GM23248 (cell line): ENCODE measurements around the gene NME4. TPM values are rescaled to one million over a fixed set of nuclear protein-coding genes. Genes with fewer than 3 reads are reported as not detected.
A peak's percentile ranks its signal among the peaks of the same experiment; 100 is the strongest.

Experiments used
- DNase-seq: peaks from one replicate; pipeline ENCODE4 v3.0.0-alpha.2; 2015
- H2AFZ ChIP-seq: fragments of 200-600 bp; sonication (generic); 2 replicates; pipeline ENCODE4 v1.6.1; 2016; ENCODE audit warnings: antibody characterized with exemption
- H3F3A ChIP-seq: fragments of 200-600 bp; sonication (generic); 2 replicates; pipeline ENCODE4 v1.6.1; 2016; ENCODE audit warnings: mild to moderate bottlenecking, antibody characterized with exemption, mixed run types; ENCODE audit not compliant: insufficient read depth
- H3K27ac ChIP-seq: fragments of 200-600 bp; sonication (generic); 2 replicates; pipeline ENCODE4 v1.5.1; 2016; ENCODE audit warnings: mild to moderate bottlenecking
- H3K27me3 ChIP-seq: fragments of 200-600 bp; sonication (generic); replicated peaks from 2 replicates; pipeline ENCODE4 v1.6.1; 2016; ENCODE audit warnings: mild to moderate bottlenecking; ENCODE audit not compliant: insufficient read depth
- H3K36me3 ChIP-seq: fragments of 200-600 bp; sonication (generic); 2 replicates; pipeline ENCODE4 v1.6.1; 2016; ENCODE audit warnings: low read depth, mild to moderate bottlenecking
- H3K4me1 ChIP-seq: fragments of 200-600 bp; sonication (generic); 2 replicates; pipeline ENCODE4 v1.6.1; 2016; ENCODE audit warnings: mild to moderate bottlenecking; ENCODE audit not compliant: insufficient read depth
- H3K4me2 ChIP-seq: fragments of 200-600 bp; sonication (generic); one replicate; pipeline ENCODE4 v1.6.1; 2016; ENCODE audit warnings: mild to moderate bottlenecking; ENCODE audit not compliant: unreplicated experiment
- H3K4me3 ChIP-seq: fragments of 200-600 bp; sonication (generic); 2 replicates; pipeline ENCODE4 v1.5.1; 2016; ENCODE audit warnings: mild to moderate bottlenecking
- H3K79me2 ChIP-seq: fragments of 200-600 bp; sonication (generic); 2 replicates; pipeline ENCODE4 v1.6.1; 2016; ENCODE audit warnings: mild to moderate bottlenecking; ENCODE audit not compliant: insufficient read depth
- H3K9ac ChIP-seq: fragments of 200-600 bp; sonication (generic); 2 replicates; pipeline ENCODE4 v1.6.1; 2016; ENCODE audit warnings: mild to moderate bottlenecking
- H3K9me2 ChIP-seq: fragments of 200-600 bp; sonication (generic); 2 replicates; pipeline ENCODE4 v1.6.1; 2016; ENCODE audit warnings: mixed run types, mild to moderate bottlenecking, moderate library complexity; ENCODE audit not compliant: insufficient read depth
- H3K9me3 ChIP-seq: fragments of 200-600 bp; sonication (generic); one replicate; pipeline ENCODE4 v1.6.1; 2017; ENCODE audit warnings: low read depth
- H4K20me1 ChIP-seq: fragments of 200-600 bp; sonication (generic); 2 replicates; pipeline ENCODE4 v1.6.0; 2016; ENCODE audit not compliant: insufficient read depth
- EZH2 ChIP-seq: fragments of 200-600 bp; sonication (generic); IDR thresholded peaks from 2 replicates; pipeline ENCODE4 v1.6.1; 2018; ENCODE audit warnings: antibody characterized with exemption, mild to moderate bottlenecking; ENCODE audit not compliant: insufficient read depth, poor library complexity, severe bottlenecking
- EZH2phosphoT487 ChIP-seq: fragments of 200-600 bp; sonication (generic); IDR thresholded peaks from 2 replicates; pipeline ENCODE4 v1.6.1; 2018; ENCODE audit warnings: antibody characterized with exemption, moderate library complexity, mild to moderate bottlenecking, low read depth; ENCODE audit not compliant: insufficient read depth
- WGBS, 2 experiments: methylation state at CpG; one replicate each; pipeline ENCODE4 v1.1.6; 2015 to 2017; ENCODE audit warnings: low lambda C conversion rate in 2 of 2, low coverage in 1 of 2; ENCODE audit errors: missing lambda C conversion rate in 2 of 2; 5-methylcytosine and 5-hydroxymethylcytosine counted together
- in situ Hi-C: fragments of 300-500 bp; cut with MboI; formaldehyde crosslinking; loops from 2 replicates; pipeline ENCODE4 v1.15.0; 2020
- polyA plus RNA-seq: library from polyadenylated mRNA; unstranded; fragments of >200 nt; fragmentation: Nextera tagmentation; extraction: Ambion mirVana; gene quantifications from 2 replicates; pipeline ENCODE4 v1.2.1, GENCODE V29; 2016
- total RNA-seq: library from RNA; depleted of rRNA; stranded (reverse); fragments of >200 nt; shearing (Covaris generic); gene quantifications from 2 replicates; pipeline ENCODE4 v1.2.3, GENCODE V29; 2014

NME4 gene
- total and polyA plus RNA-seq, 2 experiments from 2014 or later, result 175 to 283 TPM

DNA sequence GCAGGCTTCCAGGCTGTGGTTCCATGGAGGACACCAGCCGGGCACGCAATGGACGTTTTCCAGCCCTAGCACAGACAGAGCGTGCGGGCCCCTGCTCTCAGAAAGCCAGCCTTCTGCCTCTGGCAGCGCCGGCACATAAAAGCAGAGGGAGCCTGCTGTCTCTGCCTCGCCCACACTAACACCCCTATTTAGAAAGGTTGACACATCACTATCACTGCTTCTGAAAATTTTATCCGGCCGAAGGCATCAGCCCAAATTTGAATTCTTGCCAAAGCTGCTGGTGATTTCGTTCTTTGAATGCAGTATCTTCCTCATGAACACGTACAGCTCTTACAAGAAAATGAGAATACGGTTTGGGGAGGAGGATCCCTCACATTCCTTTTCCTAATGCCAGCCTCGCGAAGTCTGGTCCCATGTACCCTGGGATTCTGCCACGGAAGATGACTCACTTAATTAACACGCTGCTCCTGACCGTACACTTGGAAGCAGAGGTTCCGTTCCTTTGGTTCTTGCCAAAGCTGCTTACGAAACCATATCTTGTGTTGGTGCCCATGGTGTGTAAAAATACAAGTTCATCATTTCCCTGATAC lies 27.1 kb downstream of the NME4 start:
- H3K4me2 ChIP-seq, result peak overlapping the region; percentile 91
- H3K9me3 ChIP-seq, result no peaks in the 10 kb centered on the region
- no peaks in the 10 kb centered on the region for H3K27me3 ChIP-seq
- H4K20me1 ChIP-seq, result 0 out of 2 replicates have a peak, but pooled peaks cover 6% of the 10 kb centered on the region
- H3F3A ChIP-seq, result peaks cover 17% of the 10 kb centered on the region; the same call in 1 of the 2 replicates
- peak overlapping the region; percentile 82 for H3K9ac ChIP-seq
- peak overlapping the region; percentile 93 for H3K27ac ChIP-seq
- H3K79me2 ChIP-seq, result peaks cover 30% of the 10 kb centered on the region
- H2AFZ ChIP-seq, result peak overlapping the region; percentile 86
- in situ Hi-C loops, result no loop called here
- TF ChIP-seq EZH2 (no peak), EZH2phosphoT487 (no peak)
- no peaks in the 10 kb centered on the region for H3K9me2 ChIP-seq
- peaks cover 28% of the 10 kb centered on the region for H3K4me1 ChIP-seq
- whole genome bisulfite sequencing, 2 experiments, result 1 to 2% methylated on average over 20 of the region's 20 CpGs
- no peaks in the 10 kb centered on the region for H3K36me3 ChIP-seq
- H3K4me3 ChIP-seq, result peak overlapping the region; percentile 77
- DNase-seq, result peak; percentile 99

DNA sequence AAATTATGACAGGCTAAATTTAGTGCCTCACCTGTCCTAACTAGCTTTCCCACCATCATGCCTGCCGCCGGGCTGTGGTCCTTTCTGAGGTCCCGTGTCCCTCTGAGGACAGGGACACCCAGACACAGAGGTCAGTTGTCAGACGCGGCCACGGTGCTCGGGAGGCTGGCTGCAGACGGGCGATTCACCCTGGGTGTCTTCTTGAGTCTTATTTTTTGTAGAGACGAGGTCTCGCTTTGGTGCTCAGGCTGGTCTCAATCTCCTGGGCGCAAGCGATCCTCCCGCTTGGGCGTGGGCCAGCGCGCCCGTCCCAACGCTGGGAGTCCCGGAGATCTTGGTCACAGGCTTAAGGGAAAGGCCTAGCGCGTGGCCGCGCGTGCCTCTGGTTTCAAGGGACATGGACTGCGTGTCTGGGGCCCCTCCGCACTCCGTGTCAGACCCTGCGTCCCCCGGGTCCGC lies 27.7 kb downstream of the NME4 start:
- WGBS, 2 experiments, result 1% methylated on average over 30 of the region's 31 CpGs
- Histone ChIP-seq H3K9me3 (no peaks in the 10 kb centered on the region), H3K79me2 (peaks cover 35% of the 10 kb centered on the region), H3K4me2 (peak overlapping the region; percentile 91), H3K9ac (peak overlapping the region; percentile 82), H4K20me1 (0 out of 2 replicates have a peak, but pooled peaks cover 6% of the 10 kb centered on the region), H3K9me2 (no peaks in the 10 kb centered on the region), H3K4me1 (peaks cover 28% of the 10 kb centered on the region), H3K4me3 (peak overlapping the region; percentile 77), H3K27me3 (no peaks in the 10 kb centered on the region), H3K27ac (peak overlapping the region; percentile 93), H3F3A (peaks cover 17% of the 10 kb centered on the region; the same call in 1 of the 2 replicates), H2AFZ (peak overlapping the region; percentile 86), H3K36me3 (no peaks in the 10 kb centered on the region)
- DNase-seq, result peak; percentile 63
- no peak for TF ChIP-seq EZH2
- TF ChIP-seq EZH2phosphoT487, result no peak
- in situ Hi-C loops, result no loop called here

GRCh38 chr16:425082-425718 lies 28.2 kb downstream of the NME4 start, which contains the start of gene RAB11FIP3:
Gene RAB11FIP3, plus strand, starts transcription at chr16:425649. Its CDS starts 358 bp downstream, at chr16:426007.
- peak within 1 kb of the TSS; percentile 82 for H3K9ac ChIP-seq
- DNase-seq, result peak; percentile 91
- H3K9me3 ChIP-seq, result no peaks in the 10 kb centered on the region
- in situ Hi-C loops, result no loop called here
- no peaks in the 10 kb centered on the region for H3K27me3 ChIP-seq
- WGBS, 2 experiments, result 1% methylated on average over 56 to 77 of the region's 77 CpGs
- peak within 1 kb of the TSS; percentile 93 for H3K27ac ChIP-seq
- H3K9me2 ChIP-seq, result no peaks in the 10 kb centered on the region
- no peak for TF ChIP-seq EZH2
- no peak for TF ChIP-seq EZH2phosphoT487
- H3K4me2 ChIP-seq, result peak within 1 kb of the TSS; percentile 99
- H3K4me1 ChIP-seq, result peaks cover 28% of the 10 kb centered on the region
- H3F3A ChIP-seq, result peaks cover 17% of the 10 kb centered on the region; the same call in 1 of the 2 replicates
- H4K20me1 ChIP-seq, result 0 out of 2 replicates have a peak, but pooled peaks cover 6% of the 10 kb centered on the region
- H3K79me2 ChIP-seq, result peaks cover 41% of the 10 kb centered on the region
- H3K36me3 ChIP-seq, result no peaks in the 10 kb centered on the region
- H3K4me3 ChIP-seq, result peak within 1 kb of the TSS; percentile 77
- peak within 1 kb of the TSS; percentile 86 for H2AFZ ChIP-seq

GRCh38 chr16:425740-426114 lies 28.7 kb downstream of the NME4 start:
- H3K36me3 ChIP-seq, result no peaks in the 10 kb centered on the region
- in situ Hi-C loops, result no loop called here
- DNase-seq, result peak; percentile 59
- peak overlapping the region; percentile 91 for H3K4me2 ChIP-seq
- peaks cover 17% of the 10 kb centered on the region; the same call in 1 of the 2 replicates for H3F3A ChIP-seq
- peak overlapping the region; percentile 86; the same call in 1 of the 2 replicates for H2AFZ ChIP-seq
- TF ChIP-seq EZH2phosphoT487, result no peak
- no peak for TF ChIP-seq EZH2
- no peaks in the 10 kb centered on the region for H3K27me3 ChIP-seq
- peaks cover 28% of the 10 kb centered on the region for H3K4me1 ChIP-seq
- no peaks in the 10 kb centered on the region for H3K9me3 ChIP-seq
- WGBS, 2 experiments, result 0% methylated on average over 3 to 42 of the region's 63 CpGs
- H3K79me2 ChIP-seq, result peaks cover 46% of the 10 kb centered on the region
- peak overlapping the region; percentile 93 for H3K27ac ChIP-seq
- H3K9me2 ChIP-seq, result no peaks in the 10 kb centered on the region
- peak overlapping the region; percentile 77 for H3K4me3 ChIP-seq
- H4K20me1 ChIP-seq, result 0 out of 2 replicates have a peak, but pooled peaks cover 6% of the 10 kb centered on the region
- peak overlapping the region; percentile 82 for H3K9ac ChIP-seq
